Tibial nerve (tissue), 4 donors: ENCODE results near the gene CANX. TPM values are rescaled to one million over a fixed set of nuclear protein-coding genes. Genes with fewer than 3 reads are reported as not detected.
"Not testable (repeated sequence)": the region's sequence is repeated elsewhere in the genome, so short reads cannot be mapped to it uniquely, and the experiment has no call there.

Source experiments
- DNase-seq, 2 donors: peaks; one replicate each; pipeline ENCODE4 v3.0.0-alpha.2; 2019; ENCODE audit warnings: low spot score in 2 of 2
- H3K27ac ChIP-seq, 4 donors: fragments of 200-600 bp; sonication (generic) in 3 of 4; one replicate each; pipeline ENCODE4 v1.5.1; 2017 to 2019; ENCODE audit warnings: mild to moderate bottlenecking in 1 of 4
- H3K27me3 ChIP-seq, 2 donors: fragments of 200-600 bp; sonication (generic) in 1 of 2; one replicate each; pipeline versions ENCODE4 v1.5.1 to v1.6.0; 2017 to 2019
- H3K36me3 ChIP-seq, 3 donors: fragments of 200-600 bp; sonication (generic); one replicate each; pipeline ENCODE4 v1.5.1; 2018 to 2019
- H3K4me1 ChIP-seq, 4 donors: fragments of 200-600 bp; sonication (generic) in 3 of 4; one replicate each; pipeline ENCODE4 v1.5.1; 2017 to 2019
- H3K4me3 ChIP-seq, 4 donors: fragments of 200-600 bp; sonication (generic) in 3 of 4; one replicate each; pipeline ENCODE4 v1.5.1; 2017 to 2019; ENCODE audit warnings: mild to moderate bottlenecking in 1 of 4, moderate library complexity in 1 of 4
- H3K9me3 ChIP-seq, 4 donors: fragments of 200-600 bp; sonication (generic) in 3 of 4; one replicate each; pipeline ENCODE4 v1.5.1; 2017 to 2019
- EP300 ChIP-seq, 2 donors: sonication (generic); formaldehyde crosslinking; IDR thresholded peaks; one replicate each; pipeline ENCODE4 v1.6.1; 2017; ENCODE audit warnings: antibody characterized with exemption in 2 of 2, mild to moderate bottlenecking in 1 of 2
- POLR2A ChIP-seq, 2 donors: fragments of 450-650 bp; IDR thresholded peaks; one replicate each; pipeline ENCODE4 v1.6.1; 2017; ENCODE audit warnings: antibody characterized with exemption in 2 of 2, mild to moderate bottlenecking in 2 of 2, moderate library complexity in 2 of 2
- WGBS, 2 donors: methylation state at CpG; one replicate each; pipeline ENCODE4 v1.1.5; 2018; 5-methylcytosine and 5-hydroxymethylcytosine counted together
- total RNA-seq, 4 donors: library from RNA; depleted of rRNA; stranded (reverse); fragments of >200 nt; gene quantifications; one replicate each; pipeline ENCODE4 v1.1.0, GENCODE V29; 2016
- TF ChIP-seq, protein P1 (sequence below), 5 experiments: fragments of 200-600 bp in 3 of 5; fragments of 450-650 bp in 2 of 5; sonication (generic) in 3 of 5; IDR thresholded peaks; one replicate each; pipeline ENCODE4 v1.5.1; 2016 to 2019; ENCODE audit warnings: antibody characterized with exemption in 5 of 5, mild to moderate bottlenecking in 3 of 5, moderate library complexity in 2 of 5

The CANX gene
- total RNA-seq, 4 donors from 2014 or later = 258 to 315 (median 272) TPM

DNA sequence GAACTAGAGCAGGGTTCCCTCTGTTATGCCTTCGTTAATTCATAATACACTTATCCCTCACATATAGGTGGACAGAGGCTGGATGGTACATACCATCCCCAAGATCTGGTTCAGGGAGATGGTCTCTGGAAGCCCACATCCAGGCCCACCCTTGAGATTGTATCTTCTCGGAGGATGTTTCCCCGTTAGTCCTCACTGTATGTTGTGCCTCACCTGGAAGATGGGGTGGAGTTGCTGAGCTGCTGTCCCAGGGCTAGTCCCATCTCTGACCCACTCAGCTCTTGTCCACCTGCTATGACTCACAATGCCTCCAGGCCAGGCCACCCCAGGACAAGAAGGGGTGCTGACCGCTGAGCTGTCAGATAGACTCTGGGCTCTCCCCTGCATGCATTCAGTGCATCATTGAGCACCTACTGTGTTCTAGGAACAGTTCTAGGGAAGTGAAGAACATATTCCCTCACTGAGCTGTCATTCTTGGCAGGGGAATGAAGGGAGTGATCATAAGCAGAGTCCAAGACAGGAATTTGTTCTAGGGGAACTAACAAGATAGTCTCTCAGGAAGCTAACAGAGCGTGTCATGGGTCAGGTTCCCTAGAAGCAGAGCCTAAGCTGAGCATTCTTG lies 17.9 kb upstream of the CANX start, which contains the start of gene CBY3:
TSS of gene CBY3 (minus strand) at position 255 of the 622 bp plus-strand sequence. CDS start at position 139, 116 bp downstream.
- Histone ChIP-seq H3K9me3 (no peaks in the 10 kb centered on the region), H3K27ac (no peak within 1 kb of the TSS)

DNA sequence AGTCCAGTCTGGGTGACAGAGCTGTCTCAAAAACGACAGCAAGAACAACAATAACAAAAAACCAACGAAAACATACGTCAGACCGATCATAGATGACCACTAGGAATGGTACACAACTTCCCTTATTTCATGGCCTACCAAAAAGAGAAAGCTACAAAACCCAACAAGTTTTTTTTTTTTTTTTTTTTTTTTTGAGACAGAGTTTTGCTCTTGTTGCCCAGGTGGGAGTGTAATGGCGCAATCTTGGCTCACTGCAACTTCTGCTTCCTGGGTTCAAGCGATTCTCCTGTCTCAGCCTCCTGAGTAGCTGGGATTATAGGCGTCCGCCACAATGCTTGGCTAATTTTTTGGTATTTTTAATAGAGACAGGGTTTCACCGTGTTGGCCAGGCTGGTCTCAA lies 9.6 kb upstream of the CANX start:
- H3K36me3 ChIP-seq, H3K27ac ChIP-seq, DNase-seq, H3K4me3 ChIP-seq, H3K4me1 ChIP-seq, H3K27me3 ChIP-seq, H3K9me3 ChIP-seq: not testable (repeated sequence)
- 91 to 93% methylated on average over 9 of the region's 9 CpGs for WGBS, 2 donors

More for the DNA sequence above, 17.9 kb upstream of the CANX start, which contains the start of gene CBY3:
- WGBS, 2 donors = 89% methylated on average over 5 of the region's 5 CpGs
- Histone ChIP-seq H3K27me3 (no peaks in the 10 kb centered on the region), H3K4me3 (no peak within 1 kb of the TSS), H3K4me1 (peaks cover 0 to 25% (median 21%) of the 10 kb centered on the region in 4 donors), H3K36me3 (no peaks in the 10 kb centered on the region)
- TF ChIP-seq POLR2A (IDR thresholded peaks at IDR 0.05) = no peak
- no peak for TF ChIP-seq EP300 (IDR thresholded peaks at IDR 0.05)
- TF ChIP-seq, protein P1, sequence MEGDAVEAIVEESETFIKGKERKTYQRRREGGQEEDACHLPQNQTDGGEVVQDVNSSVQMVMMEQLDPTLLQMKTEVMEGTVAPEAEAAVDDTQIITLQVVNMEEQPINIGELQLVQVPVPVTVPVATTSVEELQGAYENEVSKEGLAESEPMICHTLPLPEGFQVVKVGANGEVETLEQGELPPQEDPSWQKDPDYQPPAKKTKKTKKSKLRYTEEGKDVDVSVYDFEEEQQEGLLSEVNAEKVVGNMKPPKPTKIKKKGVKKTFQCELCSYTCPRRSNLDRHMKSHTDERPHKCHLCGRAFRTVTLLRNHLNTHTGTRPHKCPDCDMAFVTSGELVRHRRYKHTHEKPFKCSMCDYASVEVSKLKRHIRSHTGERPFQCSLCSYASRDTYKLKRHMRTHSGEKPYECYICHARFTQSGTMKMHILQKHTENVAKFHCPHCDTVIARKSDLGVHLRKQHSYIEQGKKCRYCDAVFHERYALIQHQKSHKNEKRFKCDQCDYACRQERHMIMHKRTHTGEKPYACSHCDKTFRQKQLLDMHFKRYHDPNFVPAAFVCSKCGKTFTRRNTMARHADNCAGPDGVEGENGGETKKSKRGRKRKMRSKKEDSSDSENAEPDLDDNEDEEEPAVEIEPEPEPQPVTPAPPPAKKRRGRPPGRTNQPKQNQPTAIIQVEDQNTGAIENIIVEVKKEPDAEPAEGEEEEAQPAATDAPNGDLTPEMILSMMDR (IDR thresholded peaks at IDR 0.05) = no peak
- DNase-seq = no peak

- peaks cover 0 to 12% (median 6%) of the 10 kb centered on the region in 4 donors for H3K4me1 ChIP-seq
- TF ChIP-seq, protein P1 (IDR thresholded peaks at IDR 0.05) = no peak
- TF ChIP-seq POLR2A (IDR thresholded peaks at IDR 0.05) = no peak
- no peak for TF ChIP-seq EP300 (IDR thresholded peaks at IDR 0.05)
- no peaks in the 10 kb centered on the region for H3K27me3 ChIP-seq
- no peak for DNase-seq
- WGBS, 2 donors = 80 to 83% methylated on average over 6 of the region's 6 CpGs
- H3K9me3 ChIP-seq = no peaks in the 10 kb centered on the region
- no peak overlapping the region for H3K4me3 ChIP-seq
- no peaks in the 10 kb centered on the region for H3K36me3 ChIP-seq
- no peak overlapping the region for H3K27ac ChIP-seq
Observed at GRCh38 chr5:179694561-179694960, 4.2 kb upstream of the CANX start.

DNA sequence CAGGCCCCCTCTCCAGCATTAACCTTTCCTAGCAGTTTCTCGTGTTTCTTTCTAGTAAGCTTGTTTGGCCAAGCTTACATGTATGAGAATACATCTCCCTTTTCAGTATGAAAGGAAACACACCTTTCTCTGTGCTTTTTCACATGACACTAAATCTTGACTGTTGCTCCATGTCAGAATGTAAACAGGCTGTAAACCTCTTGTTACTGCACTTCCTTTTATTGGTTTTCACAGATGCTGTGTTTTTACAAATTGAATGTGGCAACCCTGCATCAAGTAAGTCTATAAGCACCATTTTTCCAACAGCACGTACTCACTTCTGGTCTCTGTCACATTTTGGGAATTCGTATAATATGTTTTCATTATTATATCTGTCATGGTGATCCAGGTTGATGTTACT lies 2.2 kb upstream of the CANX start:
- Histone ChIP-seq H3K27me3 (no peaks in the 10 kb centered on the region), H3K36me3 (peaks cover 0 to 7% (median 0%) of the 10 kb centered on the region in 3 donors), H3K27ac (no peak overlapping the region), H3K4me3 (no peak overlapping the region), H3K9me3 (no peaks in the 10 kb centered on the region), H3K4me1 (peaks cover 0 to 28% (median 13%) of the 10 kb centered on the region in 4 donors)
- TF ChIP-seq, protein P1 (IDR thresholded peaks at IDR 0.05) = no peak
- TF ChIP-seq EP300 (IDR thresholded peaks at IDR 0.05) (no peak), POLR2A (IDR thresholded peaks at IDR 0.05) (no peak)
- DNase-seq = no peak
- 89 to 90% methylated on average over 3 of the region's 3 CpGs for WGBS, 2 donors

DNA sequence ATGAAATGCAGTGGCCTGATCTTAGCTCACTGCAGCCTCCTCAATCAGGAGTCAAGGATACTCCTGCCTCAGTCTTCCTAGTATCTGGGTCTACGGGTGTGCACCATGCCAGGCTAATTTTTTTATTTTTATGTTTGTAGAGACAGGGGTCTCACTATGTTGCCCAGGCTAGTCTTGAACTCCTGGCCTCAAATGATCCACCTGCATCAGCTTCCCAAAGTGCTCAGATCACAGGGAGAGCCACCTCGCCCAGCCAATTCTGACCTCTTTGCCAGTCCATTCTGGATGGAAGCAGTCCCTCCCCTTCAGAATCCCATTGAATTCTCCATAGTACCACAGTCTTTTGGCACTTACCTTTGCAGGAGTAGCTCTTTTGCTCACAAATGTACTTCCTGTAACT lies 1.7 kb upstream of the CANX start:
- no peak for DNase-seq
- TF ChIP-seq POLR2A (IDR thresholded peaks at IDR 0.05) = no peak
- TF ChIP-seq, protein P1 (IDR thresholded peaks at IDR 0.05) = no peak
- TF ChIP-seq EP300 (IDR thresholded peaks at IDR 0.05) = no peak
- Histone ChIP-seq H3K4me1 (peaks cover 0 to 28% (median 13%) of the 10 kb centered on the region in 4 donors), H3K9me3 (no peaks in the 10 kb centered on the region), H3K36me3 (peaks cover 0 to 7% (median 0%) of the 10 kb centered on the region in 3 donors), H3K4me3 (no peak overlapping the region), H3K27me3 (no peaks in the 10 kb centered on the region), H3K27ac (peak overlapping the region in 3 of 4 donors; percentile 86 to 96 (median 96))
- 97 to 100% methylated on average over 2 of the region's 2 CpGs for WGBS, 2 donors

DNA sequence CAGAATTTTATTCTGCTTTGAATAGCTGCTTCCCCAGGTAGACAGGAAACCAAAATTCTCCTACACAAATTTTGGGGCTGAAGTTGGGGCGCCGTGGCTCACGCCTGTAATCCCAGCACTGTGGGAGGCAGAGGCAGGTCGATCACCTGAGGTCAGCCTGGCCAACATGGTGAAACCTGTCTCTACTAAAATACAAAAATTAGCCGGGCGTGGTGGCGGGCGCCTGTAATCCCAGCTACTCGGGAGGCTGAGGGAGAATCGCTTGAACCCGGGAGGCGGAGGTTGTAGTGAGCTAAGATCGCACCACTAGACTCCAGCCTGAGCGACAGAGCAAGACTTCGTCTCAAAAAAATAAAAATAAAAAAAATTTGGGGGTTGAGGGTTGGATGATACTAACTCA lies 1.2 kb upstream of the CANX start:
- H3K27me3 ChIP-seq, H3K36me3 ChIP-seq, DNase-seq, H3K9me3 ChIP-seq: not testable (repeated sequence)
- Histone ChIP-seq H3K4me3 (peak overlapping the region in 3 of 4 donors; percentile 63 to 100 (median 93)), H3K4me1 (peaks cover 0 to 28% (median 13%) of the 10 kb centered on the region in 4 donors), H3K27ac (peak overlapping the region; percentile 82 to 96 (median 91))
- WGBS, 2 donors = 95 to 96% methylated on average over 15 of the region's 15 CpGs
